ENCODE measurements around the gene RAPGEF2.
"Not testable (repeated sequence)": the region's sequence is repeated elsewhere in the genome, so short reads cannot be mapped to it uniquely, and the experiment has no call there.

The RAPGEF2 gene

GRCh38 chr4:159248384-159249178 lies 145.7 kb downstream of the RAPGEF2 start:
- DNase-seq = no peak

GRCh38 chr4:159250751-159251325 lies 148.0 kb downstream of the RAPGEF2 start:
- no peak for DNase-seq

- DNase-seq = not testable (repeated sequence)
Measured at GRCh38 chr4:159251580-159251979, 148.7 kb downstream of the RAPGEF2 start.

- no peak for DNase-seq
Measured at GRCh38 chr4:159252491-159252890, 149.6 kb downstream of the RAPGEF2 start.

DNA sequence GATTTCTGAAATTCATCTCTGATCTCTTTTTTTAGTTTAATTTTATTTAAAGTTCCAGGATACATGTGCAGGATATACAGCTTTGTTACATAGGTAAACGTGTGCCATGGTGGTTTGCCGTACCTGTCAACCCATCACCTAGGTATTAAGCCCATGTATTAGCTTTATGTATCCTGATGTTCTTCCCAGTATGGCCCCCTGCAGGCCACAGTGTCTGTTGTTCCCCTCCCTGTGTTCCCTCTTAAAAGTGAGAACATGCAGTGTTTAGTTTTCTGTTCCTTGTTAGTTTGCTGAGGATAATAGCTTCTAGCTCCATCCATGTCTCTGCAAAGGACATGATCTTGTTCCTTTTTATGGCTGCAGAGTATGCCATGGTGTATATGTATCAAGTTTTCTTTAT lies 153.2 kb downstream of the RAPGEF2 start:
- DNase-seq = no peak

- DNase-seq = no peak
Measured at GRCh38 chr4:159258889-159259560, 156.1 kb downstream of the RAPGEF2 start.

DNA sequence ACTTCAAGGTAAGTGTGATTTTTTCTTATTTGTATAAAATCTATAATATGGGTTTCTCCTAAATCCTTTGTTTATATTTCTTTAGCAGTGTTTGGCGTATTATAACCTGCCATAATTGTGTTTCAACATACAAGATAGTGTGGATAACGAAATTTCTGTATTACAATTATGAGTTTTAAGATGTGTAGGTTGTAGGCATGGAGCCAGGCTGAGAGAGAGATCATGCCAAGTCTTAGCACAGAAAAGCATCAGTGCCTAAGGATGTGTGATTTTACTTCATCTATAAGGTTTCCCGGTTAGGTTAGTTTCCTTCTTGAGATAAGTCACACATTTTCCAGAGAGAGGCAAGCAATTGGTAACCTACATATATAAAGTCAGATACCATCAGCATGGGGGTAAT lies 161.2 kb downstream of the RAPGEF2 start:
- DNase-seq = no peak

DNA sequence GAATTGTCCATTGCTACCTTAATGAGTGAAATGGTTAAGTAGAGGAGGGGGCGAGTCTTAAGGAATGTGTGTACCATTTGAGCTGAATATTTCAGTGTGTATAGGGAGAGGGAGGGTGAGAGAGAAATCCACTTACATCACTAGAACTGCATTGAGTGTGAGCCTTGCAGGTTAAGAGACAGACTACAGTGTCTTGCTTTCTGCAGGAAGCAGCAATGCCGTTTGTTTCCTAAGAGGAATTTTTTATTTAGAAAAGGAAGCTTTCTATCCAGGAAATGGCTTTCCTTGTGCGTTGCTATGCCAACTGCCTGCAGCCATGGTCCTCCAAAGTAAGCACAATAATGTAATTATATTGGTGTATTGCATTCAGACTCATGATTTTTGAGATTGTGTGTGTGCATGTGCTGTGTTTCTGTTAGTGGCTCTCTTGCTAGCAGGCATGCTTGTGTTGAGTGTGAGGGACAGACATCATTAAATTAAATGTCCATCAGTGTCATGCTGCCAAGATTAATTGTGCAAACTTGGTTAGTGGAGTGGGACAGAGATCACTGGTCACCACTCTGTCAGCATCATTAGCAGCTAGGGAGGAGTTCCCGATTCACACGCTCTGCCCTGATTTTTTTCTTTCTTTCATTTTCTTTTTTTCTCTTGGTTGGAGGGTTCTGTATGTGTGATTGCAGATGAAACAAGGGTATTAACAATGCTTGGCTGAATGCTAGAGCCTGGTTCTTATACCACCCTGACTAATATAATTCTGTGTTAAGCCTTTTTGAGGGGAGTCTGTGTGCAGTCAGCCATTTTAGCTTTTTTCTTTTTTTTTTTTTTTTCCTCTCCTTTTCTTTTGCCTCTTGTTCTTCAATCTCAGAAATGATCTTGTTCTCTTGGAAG lies 164.3 kb downstream of the RAPGEF2 start:
- DNase-seq = no peak

- no peak for DNase-seq
Measured at GRCh38 chr4:159267869-159268285, 165.0 kb downstream of the RAPGEF2 start.

GRCh38 chr4:159268607-159269006 lies 165.7 kb downstream of the RAPGEF2 start:
- DNase-seq = no peak

- no peak for DNase-seq
Measured at GRCh38 chr4:159269116-159269515, 166.2 kb downstream of the RAPGEF2 start.

DNA sequence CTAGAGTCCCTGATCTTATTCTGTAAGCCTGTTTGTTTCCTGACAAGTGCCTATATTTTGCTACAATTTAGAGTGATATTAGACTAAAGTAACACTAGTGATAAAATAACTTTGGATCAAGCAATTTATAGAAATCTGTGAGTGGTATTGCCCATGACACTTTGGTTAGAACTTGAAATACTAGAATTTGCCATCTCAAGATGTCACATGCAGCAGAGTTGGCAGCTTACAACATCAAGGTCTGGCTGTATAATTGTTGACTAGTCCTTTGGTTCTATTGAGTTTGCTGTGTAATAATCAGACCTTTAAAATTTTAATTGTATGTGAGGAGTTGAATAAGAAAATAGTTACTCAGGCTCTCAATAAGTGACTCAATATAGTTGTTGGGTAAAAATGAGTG lies 167.1 kb downstream of the RAPGEF2 start:
- no peak for DNase-seq

- no peak for DNase-seq
Measured at GRCh38 chr4:159271856-159272255, 169.0 kb downstream of the RAPGEF2 start.

DNA sequence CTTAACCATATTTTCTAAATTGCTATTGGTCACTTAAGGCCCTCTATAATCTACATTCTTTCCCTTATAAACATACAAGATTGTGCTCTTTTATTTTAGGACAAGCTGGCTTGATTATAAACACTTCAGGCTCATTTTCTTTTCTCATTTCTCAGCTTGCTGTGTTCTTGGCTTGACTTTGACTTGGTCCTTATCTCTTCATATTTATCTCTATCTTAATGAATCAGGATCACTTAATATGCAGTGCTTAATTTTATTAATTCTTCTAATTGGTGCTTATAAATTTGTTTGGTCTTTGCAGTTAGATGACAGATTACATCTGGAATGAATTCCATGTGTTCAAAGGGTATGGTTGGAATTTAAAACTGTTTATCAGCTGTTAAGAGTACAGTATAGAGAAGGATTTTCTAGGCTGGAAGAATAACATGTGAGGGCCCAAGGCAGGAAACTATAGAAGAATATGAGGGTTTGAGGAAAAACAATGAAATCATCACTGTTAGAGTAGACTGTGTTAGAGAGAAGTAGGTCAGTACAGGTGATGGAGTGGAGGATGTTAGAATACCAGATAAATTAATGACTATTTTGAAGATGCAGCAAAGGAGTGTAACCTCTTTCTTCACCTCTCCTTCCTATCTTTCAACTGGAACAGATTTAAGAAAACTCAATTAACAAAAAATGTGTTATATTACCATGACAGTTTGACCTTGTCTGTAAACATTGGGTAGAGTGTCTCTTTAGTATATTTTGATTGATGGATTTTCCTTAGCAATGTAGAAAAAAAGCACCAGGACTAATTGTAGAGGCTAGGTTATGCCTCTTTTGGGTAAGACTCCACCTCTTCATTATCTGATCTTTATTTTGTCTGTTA lies 169.6 kb downstream of the RAPGEF2 start:
- DNase-seq = no peak

GRCh38 chr4:159273141-159273438 lies 170.2 kb downstream of the RAPGEF2 start:
- DNase-seq = no peak

DNA sequence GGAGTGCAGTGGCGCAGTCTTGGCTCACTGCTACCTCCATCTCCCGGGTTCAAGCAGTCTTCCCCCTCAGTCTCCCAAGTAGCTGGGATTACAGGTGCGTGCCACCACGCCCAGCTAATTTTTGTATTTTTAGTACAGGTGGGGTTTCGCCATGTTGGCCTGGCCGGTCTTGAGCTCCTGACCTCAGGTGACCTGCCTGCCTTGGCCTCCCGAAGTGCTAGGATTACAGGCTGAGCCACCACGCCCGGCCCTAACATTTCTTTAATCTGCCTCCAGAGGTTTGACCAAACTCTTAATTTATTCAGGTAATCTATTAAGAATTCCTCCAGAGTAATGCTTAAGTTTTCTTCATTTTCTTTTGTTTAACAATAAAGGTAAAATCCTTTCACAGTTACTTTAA lies 171.0 kb downstream of the RAPGEF2 start:
- no peak for DNase-seq

GRCh38 chr4:159278399-159278798 lies 175.5 kb downstream of the RAPGEF2 start:
- DNase-seq = no peak

GRCh38 chr4:159279084-159279483 lies 176.2 kb downstream of the RAPGEF2 start:
- DNase-seq = no peak

- DNase-seq = no peak
Measured at GRCh38 chr4:159280442-159281172, 177.7 kb downstream of the RAPGEF2 start.

DNA sequence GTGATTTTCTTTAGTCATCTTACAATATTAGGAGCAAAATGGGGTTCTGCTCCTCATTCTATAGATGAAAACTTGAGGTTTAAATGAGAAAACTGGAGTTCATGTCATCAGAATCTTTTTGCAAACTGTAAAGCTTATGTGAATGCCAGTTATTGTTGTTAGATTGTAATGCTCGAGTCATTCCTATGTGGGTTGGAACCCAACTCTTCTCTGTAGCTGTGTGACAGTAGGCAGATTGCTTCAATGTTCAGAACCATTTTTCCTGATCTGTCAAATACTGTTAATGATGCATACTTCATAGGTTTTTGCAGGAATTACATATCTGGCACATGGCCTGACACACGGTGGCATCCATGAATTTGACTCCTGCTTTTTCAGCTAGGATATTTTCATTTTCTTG lies 178.9 kb downstream of the RAPGEF2 start:
- DNase-seq = no peak

GRCh38 chr4:159282329-159282728 lies 179.4 kb downstream of the RAPGEF2 start:
- no peak for DNase-seq

DNA sequence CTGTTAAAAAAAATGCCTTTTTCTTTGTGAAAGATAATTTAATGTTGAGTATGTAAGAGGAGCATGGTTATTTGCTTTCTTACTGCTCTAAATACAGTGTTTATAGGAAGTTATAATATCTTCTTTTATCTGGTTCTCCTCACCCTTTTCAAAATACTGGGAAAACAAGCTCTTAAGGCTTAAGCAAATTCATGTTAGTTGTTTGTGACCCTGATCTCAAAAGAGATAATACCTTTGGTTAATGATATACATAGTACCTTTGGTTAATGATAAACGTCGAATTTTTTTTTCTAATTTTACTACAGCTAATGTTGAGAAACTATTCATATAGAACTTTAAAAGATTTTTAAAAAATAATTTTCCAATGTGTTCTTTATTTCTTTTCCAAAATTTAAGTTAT lies 180.1 kb downstream of the RAPGEF2 start:
- DNase-seq = no peak
